HCT116 (cell line): ENCODE data around the gene PIK3R4.

Experiments used
- CTCF ChIP-seq, 3 experiments: fragments of 200-600 bp in 1 of 3; sonication (generic) in 1 of 3; IDR thresholded peaks in 2 of 3; conservative IDR thresholded peaks in 1 of 3; 2 replicates each; pipeline ENCODE4 v1.5.1; 2012 to 2017; ENCODE audit warnings: low read depth in 2 of 3, low read length in 2 of 3, antibody characterized with exemption in 1 of 3, borderline replicate concordance in 1 of 3, control low read depth in 1 of 3, mild to moderate bottlenecking in 1 of 3, mixed read lengths in 1 of 3, mixed run types in 1 of 3, moderate library complexity in 1 of 3; ENCODE audit not compliant: insufficient read depth in 1 of 3
- EZH2 ChIP-seq: fragments of 200-600 bp; sonication (generic); IDR thresholded peaks from 2 replicates; pipeline ENCODE4 v1.6.1; 2017; ENCODE audit warnings: antibody characterized with exemption, mixed run types
- EZH2phosphoT487 ChIP-seq: fragments of 200-600 bp; IDR thresholded peaks from 2 replicates; pipeline ENCODE4 v1.6.1; 2018; ENCODE audit warnings: antibody characterized with exemption, borderline replicate concordance
- FOSL1 ChIP-seq: IDR thresholded peaks from 2 replicates; pipeline ENCODE4 v1.6.1; 2012; ENCODE audit warnings: low read depth
- POLR2A ChIP-seq: IDR thresholded peaks from 2 replicates; pipeline ENCODE4 v1.7.0; 2011; ENCODE audit warnings: borderline replicate concordance; ENCODE audit not compliant: insufficient read depth, insufficient read length; ENCODE audit errors: extremely low read depth
- RAD21 ChIP-seq: IDR thresholded peaks from 2 replicates; pipeline ENCODE4 v1.6.1; 2012; ENCODE audit warnings: low read depth, mild to moderate bottlenecking
- SIN3A ChIP-seq: IDR thresholded peaks from 2 replicates; pipeline ENCODE4 v1.6.1; 2012; ENCODE audit warnings: low read depth
- SP1 ChIP-seq: IDR thresholded peaks from 2 replicates; pipeline ENCODE4 v1.6.1; 2012; ENCODE audit warnings: low read depth
- TCF7L2 ChIP-seq: IDR thresholded peaks from 2 replicates; pipeline ENCODE4 v1.7.0; 2011; ENCODE audit warnings: borderline replicate concordance, inconsistent platforms; ENCODE audit not compliant: insufficient read depth, insufficient read length; ENCODE audit errors: extremely low read depth
- YY1 ChIP-seq: IDR thresholded peaks from 2 replicates; pipeline ENCODE4 v1.6.1; 2011; ENCODE audit warnings: low read length, low read depth, moderate library complexity, mild to moderate bottlenecking; ENCODE audit not compliant: insufficient replicate concordance; ENCODE audit errors: extremely low read depth
- ZBTB33 ChIP-seq: IDR thresholded peaks from 2 replicates; pipeline ENCODE4 v1.6.1; 2011; ENCODE audit warnings: mild to moderate bottlenecking, low read length, moderate library complexity; ENCODE audit not compliant: insufficient replicate concordance; ENCODE audit errors: extremely low read depth
- ZNF274 ChIP-seq: fragments of 200-500 bp; sonication (Bioruptor generic); IDR thresholded peaks from 2 replicates; pipeline ENCODE4 v1.6.1; 2014; ENCODE audit warnings: mild to moderate bottlenecking, low read depth, low read length, inconsistent platforms
- TF ChIP-seq, protein P1 (sequence below): IDR thresholded peaks from 2 replicates; pipeline ENCODE4 v1.6.1; 2012

DNA sequence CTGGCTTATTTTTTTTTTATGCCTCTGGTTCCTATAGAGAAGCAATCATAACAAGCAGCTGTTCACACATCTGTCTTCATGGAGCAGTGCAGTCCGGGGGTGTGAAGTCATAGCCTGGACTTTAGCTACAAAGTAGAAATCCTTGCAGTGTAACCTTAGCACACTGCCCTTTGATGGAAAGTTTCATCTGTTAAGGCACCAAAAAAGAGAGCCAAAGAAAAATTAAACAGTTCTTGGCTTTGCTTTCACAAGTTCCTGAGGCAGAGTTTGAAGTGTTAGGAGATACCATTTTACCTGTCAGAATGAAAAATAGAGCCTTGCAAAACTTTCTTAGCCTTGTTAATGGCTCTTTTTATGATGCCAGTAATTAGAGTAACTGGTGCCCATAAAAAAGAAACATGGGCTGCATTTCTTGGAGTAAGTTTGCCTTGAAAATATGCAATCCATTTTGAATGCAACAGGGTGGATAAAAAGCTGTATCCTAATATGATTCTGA is 84.1 kb downstream of the PIK3R4 start:
- TF ChIP-seq EZH2phosphoT487 (no peak), EZH2 (no peak), POLR2A (no peak), SIN3A (no peak), SP1 (no peak), YY1 (no peak), FOSL1 (no peak), CTCF (IDR thresholded peaks at IDR 0.05 in 2 of 3, conservative IDR thresholded peaks at IDR 0.05 in 1 of 3; ENCODE audit: borderline replicate concordance in 1 of 3, insufficient read depth in 1 of 3, low read depth in 2 of 3, low read length in 2 of 3) (no peak), TCF7L2 (no peak), ZNF274 (no peak), ZBTB33 (no peak), RAD21 (no peak)
- TF ChIP-seq, protein P1, sequence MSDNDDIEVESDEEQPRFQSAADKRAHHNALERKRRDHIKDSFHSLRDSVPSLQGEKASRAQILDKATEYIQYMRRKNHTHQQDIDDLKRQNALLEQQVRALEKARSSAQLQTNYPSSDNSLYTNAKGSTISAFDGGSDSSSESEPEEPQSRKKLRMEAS, result no peak
